Stimulated activated CD8-positive, alpha-beta memory T cell treated with anti-CD3 and anti-CD28 coated beads, Interleukin-7, amount 100 ng/mL, for 24 hours (primary cell): ENCODE data around the gene LRRC14B.

Source experiments
- DNase-seq: peaks from one replicate; pipeline ENCODE4 v3.0.0-alpha.2; 2020; ENCODE audit warnings: low read depth

Gene LRRC14B

GRCh38 chr5:174876-175465 lies 16.3 kb upstream of the LRRC14B start:
- DNase-seq, result no peak

GRCh38 chr5:176296-176823 lies 14.9 kb upstream of the LRRC14B start:
- no peak for DNase-seq

GRCh38 chr5:178110-178509 lies 13.2 kb upstream of the LRRC14B start:
- no peak for DNase-seq

- no peak for DNase-seq
Measured at GRCh38 chr5:179401-179800, 11.9 kb upstream of the LRRC14B start.

GRCh38 chr5:180286-180918 lies 10.9 kb upstream of the LRRC14B start:
- no peak for DNase-seq

GRCh38 chr5:181160-181559 lies 10.1 kb upstream of the LRRC14B start:
- no peak for DNase-seq

GRCh38 chr5:181566-181965 lies 9.7 kb upstream of the LRRC14B start:
- DNase-seq, result no peak

- DNase-seq, result no peak
Measured at GRCh38 chr5:182126-182525, 9.2 kb upstream of the LRRC14B start.

GRCh38 chr5:184471-184870 lies 6.8 kb upstream of the LRRC14B start:
- DNase-seq, result no peak

- DNase-seq, result no peak
Measured at GRCh38 chr5:185095-186070, 5.9 kb upstream of the LRRC14B start.

GRCh38 chr5:186091-187041 lies 4.9 kb upstream of the LRRC14B start:
- no peak for DNase-seq

- DNase-seq, result no peak
Measured at GRCh38 chr5:187042-187431, 4.3 kb upstream of the LRRC14B start.

GRCh38 chr5:187617-188451 lies 3.5 kb upstream of the LRRC14B start:
- DNase-seq, result no peak

GRCh38 chr5:188488-189481 lies 2.5 kb upstream of the LRRC14B start:
- peak; percentile 75 for DNase-seq

GRCh38 chr5:189486-189885 lies 1.8 kb upstream of the LRRC14B start:
- no peak for DNase-seq

- no peak for DNase-seq
Measured at GRCh38 chr5:189976-190365, 1.3 kb upstream of the LRRC14B start.

- no peak for DNase-seq
Measured at GRCh38 chr5:190366-191035, 794 bp upstream of the LRRC14B start.

GRCh38 chr5:191949-192690 lies 825 bp downstream of the LRRC14B start:
- DNase-seq, result no peak
